Heart left ventricle (tissue), 16 donors: Measurements from ENCODE around the gene ABHD12B. TPM values are rescaled to one million over a fixed set of nuclear protein-coding genes. Genes with fewer than 3 reads are reported as not detected.

Experiments
- ATAC-seq, 4 donors: fragments of 200-7000 bp; cut with Tn5 transposase; one replicate each; pipeline ENCODE4 v1.9.1; 2020 to 2022; ENCODE audit warnings: moderate library complexity in 4 of 4, mild to moderate bottlenecking in 3 of 4, moderate number of reproducible peaks in 1 of 4
- DNase-seq, 5 donors: peaks; one replicate each; pipeline ENCODE4 v3.0.0-alpha.2; 2020
- H3K27ac ChIP-seq, 12 donors: fragments of 200-600 bp; sonication (generic) in 4 of 12; one replicate each; pipeline versions ENCODE4 v1.5.0 to v1.8.0; 2016 to 2022; ENCODE audit warnings: mild to moderate bottlenecking in 2 of 12
- H3K27me3 ChIP-seq, 9 donors: fragments of 200-600 bp; sonication (generic) in 2 of 9; one replicate each; pipeline versions ENCODE4 v1.5.1 to v1.8.0; 2016 to 2022; ENCODE audit warnings: mild to moderate bottlenecking in 3 of 9
- H3K36me3 ChIP-seq, 9 donors: fragments of 200-600 bp; sonication (generic) in 2 of 9; one replicate each; pipeline versions ENCODE4 v1.5.0 to v1.8.0; 2018 to 2022; ENCODE audit warnings: mild to moderate bottlenecking in 2 of 9
- H3K4me1 ChIP-seq, 12 donors: fragments of 200-600 bp; sonication (generic) in 4 of 12; one replicate each; pipeline versions ENCODE4 v1.5.0 to v1.8.0; 2016 to 2022; ENCODE audit warnings: mild to moderate bottlenecking in 3 of 12
- H3K4me3 ChIP-seq, 12 donors: fragments of 200-600 bp; sonication (generic) in 4 of 12; one replicate each; pipeline versions ENCODE4 v1.5.0 to v1.8.0; 2017 to 2022; ENCODE audit warnings: mild to moderate bottlenecking in 9 of 12, moderate library complexity in 4 of 12
- H3K9me3 ChIP-seq, 12 donors: fragments of 200-600 bp; sonication (generic) in 4 of 12; one replicate each; pipeline versions ENCODE4 v1.5.0 to v1.8.0; 2016 to 2022; ENCODE audit warnings: mild to moderate bottlenecking in 1 of 12
- CTCF ChIP-seq, 12 donors: fragments of 200-600 bp; sonication (generic) in 4 of 12; IDR thresholded peaks; one replicate each; pipeline versions ENCODE4 v1.5.0 to v1.8.0; 2018 to 2022; ENCODE audit warnings: antibody characterized with exemption in 12 of 12, mild to moderate bottlenecking in 5 of 12
- POLR2A ChIP-seq, 2 donors: fragments of 450-650 bp; IDR thresholded peaks; one replicate each; pipeline ENCODE4 v1.6.1; 2017; ENCODE audit warnings: antibody characterized with exemption in 2 of 2, mild to moderate bottlenecking in 2 of 2, moderate library complexity in 2 of 2
- WGBS, 4 donors: extraction: QIAGEN DNeasy Blood & Tissue Kit in 2 of 4; methylation state at CpG; one replicate each; pipeline versions ENCODE4 v1.1.5 to v1.1.7; 2013 to 2018; 5-methylcytosine and 5-hydroxymethylcytosine counted together
- intact Hi-C, 10 donors: fragments of 100-400 bp; cut with DNase I; formaldehyde crosslinking; loops; one replicate each; pipeline versions ENCODE4 v1.11.1 to v1.14.2; 2022
- polyA plus RNA-seq, 2 donors: library from polyadenylated mRNA; stranded (reverse); fragments of 200-250 nt; gene quantifications; one replicate each; pipeline ENCODE4 v1.2.3, GENCODE V29; 2013
- total RNA-seq, 9 donors: library from RNA; depleted of rRNA in 2 of 9; stranded (reverse); fragments of >200 nt in 2 of 9; fragmentation: NEBNext Ultra II Directional in 3 of 9; extraction: Animal tissue kit (Norgen Biotek cat#: 25700) in 3 of 9; gene quantifications; one replicate each; pipeline versions ENCODE4 v1.1.0 to v1.2.4, GENCODE V29; 2016 to 2023
- donor health status: ischemic (EF 13 %, LVEDD 7.1; RV severe dilation, severe dysfunction).
- donor health status: healthy with polysubstance abuse.
- donor health status: DM: no; HTN: yes; CAD: no.
- donor health status: DM: no; HTN: no; CAD: no.
- donor health status: ischemic (EF 25% LVEDD 6.9; RV normal size, moderate dysfunction).
- donor health status: ischemic (EF 25% LVEDD 5.7; RV mildly dilated, moderate dysfunction).
- donor health status: healthy.
- donor health status: DM: yes; HTN: yes; CAD: no.
- donor health status: ischemic (EF 35%, LVEDD 5.7; RV mildly dilated, moderate dysfunction).
- donor health status: nonischemic (EF 11% LVEDD 7.7; RV severe dilation, severe dysfunction).
- donor health status: DM: yes; HTN: yes; CAD: no.
- donor health status: PGD.
- donor health status: ischemic (EF 29% LVEDD 5.4; RV normal size, mild dysfunction).
- donor health status: nonischemic (EF 23%, LVEDD 6.1; RV moderate dilation, normal function).

Gene ABHD12B
- total and polyA plus RNA-seq, 11 donors, result 1.2 TPM; not detected in 10

GRCh38 chr14:50834802-50835276 lies 37.0 kb upstream of the ABHD12B start:
- H3K27ac ChIP-seq, result no peak overlapping the region
- H3K4me3 ChIP-seq, result no peak overlapping the region
- DNase-seq (no peak), ATAC-seq (no peak)
- H3K4me1 ChIP-seq, result peaks cover 0 to 20% (median under 1%) of the 10 kb centered on the region in 12 donors
- intact Hi-C loops, result loop anchor here in 1 of 10 donors (5.0 kb wide), 1 partner anchor 43 kb away; no protein-coding TSS in a partner anchor
- H3K36me3 ChIP-seq, result no peaks in the 10 kb centered on the region
- WGBS, 4 donors, result 78 to 90% (median 84%) methylated on average over 5 of the region's 5 CpGs
- H3K27me3 ChIP-seq, result no peaks in the 10 kb centered on the region
- TF ChIP-seq POLR2A (IDR thresholded peaks at IDR 0.05) (no peak), CTCF (IDR thresholded peaks at IDR 0.05) (no peak)
- no peaks in the 10 kb centered on the region for H3K9me3 ChIP-seq

GRCh38 chr14:50835280-50835679 lies 36.6 kb upstream of the ABHD12B start:
- intact Hi-C loops, result no loop called here
- WGBS, 4 donors, result 44 to 65% (median 49%) methylated on average over 2 of the region's 2 CpGs
- ATAC-seq (no peak), DNase-seq (no peak)
- no peaks in the 10 kb centered on the region for H3K27me3 ChIP-seq
- H3K36me3 ChIP-seq, result no peaks in the 10 kb centered on the region
- TF ChIP-seq POLR2A (IDR thresholded peaks at IDR 0.05), result no peak
- no peak for TF ChIP-seq CTCF (IDR thresholded peaks at IDR 0.05)
- no peaks in the 10 kb centered on the region for H3K9me3 ChIP-seq
- no peak overlapping the region for H3K4me3 ChIP-seq
- H3K4me1 ChIP-seq, result peaks cover 0 to 17% (median 0%) of the 10 kb centered on the region in 12 donors
- H3K27ac ChIP-seq, result no peak overlapping the region

- ATAC-seq (no peak), DNase-seq (no peak)
- Histone ChIP-seq H3K27me3 (no peaks in the 10 kb centered on the region), H3K9me3 (no peaks in the 10 kb centered on the region), H3K27ac (no peak overlapping the region), H3K4me1 (peaks cover 0 to 16% (median 0%) of the 10 kb centered on the region in 12 donors), H3K36me3 (no peaks in the 10 kb centered on the region), H3K4me3 (no peak overlapping the region)
- intact Hi-C loops, result no loop called here
- WGBS, 4 donors, result 94 to 97% (median 96%) methylated on average over 5 of the region's 5 CpGs
- no peak for TF ChIP-seq POLR2A (IDR thresholded peaks at IDR 0.05)
- no peak for TF ChIP-seq CTCF (IDR thresholded peaks at IDR 0.05)
Observed at GRCh38 chr14:50836515-50836914, 35.3 kb upstream of the ABHD12B start.

- H3K4me1 ChIP-seq, result peaks cover 0 to 9% (median 0%) of the 10 kb centered on the region in 12 donors
- no peak overlapping the region for H3K27ac ChIP-seq
- H3K4me3 ChIP-seq, result no peak overlapping the region
- DNase-seq (no peak), ATAC-seq (no peak)
- TF ChIP-seq CTCF (IDR thresholded peaks at IDR 0.05) (no peak), POLR2A (IDR thresholded peaks at IDR 0.05) (no peak)
- no peaks in the 10 kb centered on the region for H3K27me3 ChIP-seq
- intact Hi-C loops, result no loop called here
- no peaks in the 10 kb centered on the region for H3K36me3 ChIP-seq
- H3K9me3 ChIP-seq, result no peaks in the 10 kb centered on the region
- 90 to 92% (median 91%) methylated on average over 10 of the region's 10 CpGs for WGBS, 4 donors
Observed at GRCh38 chr14:50837271-50837670, 34.6 kb upstream of the ABHD12B start.
